ENCODE results near the gene MBD1.
A peak's percentile ranks its signal among the peaks of the same experiment; 100 is the strongest.
"Not testable (repeated sequence)": the region's sequence is repeated elsewhere in the genome, so short reads cannot be mapped to it uniquely, and the experiment has no call there.

MBD1 gene

GRCh38 chr18:50273203-50274043 lies 7.9 kb downstream of the MBD1 start:
- DNase-seq: no peak

DNA sequence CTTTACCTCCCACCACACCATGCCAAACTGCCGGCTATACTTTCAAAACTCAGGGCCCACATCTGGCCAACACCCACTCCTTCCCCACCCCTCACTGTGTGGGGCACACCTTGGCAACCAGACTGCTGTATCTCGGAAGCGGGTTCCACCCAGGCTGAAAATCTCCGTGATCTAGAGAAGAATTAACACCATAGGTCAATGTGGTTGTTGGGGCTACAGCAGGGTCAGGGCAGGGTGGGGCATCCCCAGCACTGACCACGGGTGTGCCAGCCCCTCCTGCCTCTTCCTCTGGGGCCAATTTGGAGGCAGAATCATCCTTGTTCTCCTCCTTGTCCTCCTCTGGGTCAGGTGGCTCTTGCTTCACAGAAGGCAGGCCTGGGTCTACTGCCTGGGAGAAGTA lies 8.8 kb downstream of the MBD1 start:
- DNase-seq: no peak

DNA sequence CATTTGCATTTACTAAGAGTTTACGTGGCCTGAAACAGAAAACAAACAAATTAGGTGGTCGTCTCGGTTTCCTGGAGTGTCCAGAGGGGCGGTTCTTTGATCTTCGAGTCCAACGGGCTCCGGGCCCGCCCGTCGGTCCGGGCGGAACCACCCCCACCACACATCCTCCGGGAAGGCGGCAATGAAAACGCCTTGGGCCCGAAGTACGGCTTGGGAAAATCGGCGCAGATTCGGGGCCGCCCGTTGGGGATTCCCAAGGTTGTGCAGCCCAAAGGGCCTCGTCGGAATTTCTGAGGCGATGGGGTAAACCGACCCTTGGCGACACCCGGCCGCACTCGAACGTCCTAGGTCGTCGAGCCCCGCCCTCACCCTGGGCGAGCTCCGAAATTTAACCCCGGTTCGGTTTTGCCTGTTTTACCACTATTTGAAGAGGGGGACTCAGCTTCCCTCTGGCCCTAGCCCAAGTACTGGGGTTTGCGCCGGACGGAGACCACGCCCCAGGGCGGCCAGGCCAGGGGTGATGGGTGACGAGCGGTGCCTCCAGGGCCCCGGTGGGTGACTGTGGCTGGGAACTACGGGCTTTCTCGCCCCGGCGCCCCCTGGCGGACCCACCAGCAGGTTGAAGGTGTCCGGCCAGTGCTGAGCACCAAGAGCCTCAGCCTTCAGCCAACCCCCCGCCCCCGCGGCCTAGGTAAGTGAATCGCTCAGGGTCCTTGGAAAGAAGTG lies 13.1 kb downstream of the MBD1 start:
- DNase-seq: peak; percentile 88

DNA sequence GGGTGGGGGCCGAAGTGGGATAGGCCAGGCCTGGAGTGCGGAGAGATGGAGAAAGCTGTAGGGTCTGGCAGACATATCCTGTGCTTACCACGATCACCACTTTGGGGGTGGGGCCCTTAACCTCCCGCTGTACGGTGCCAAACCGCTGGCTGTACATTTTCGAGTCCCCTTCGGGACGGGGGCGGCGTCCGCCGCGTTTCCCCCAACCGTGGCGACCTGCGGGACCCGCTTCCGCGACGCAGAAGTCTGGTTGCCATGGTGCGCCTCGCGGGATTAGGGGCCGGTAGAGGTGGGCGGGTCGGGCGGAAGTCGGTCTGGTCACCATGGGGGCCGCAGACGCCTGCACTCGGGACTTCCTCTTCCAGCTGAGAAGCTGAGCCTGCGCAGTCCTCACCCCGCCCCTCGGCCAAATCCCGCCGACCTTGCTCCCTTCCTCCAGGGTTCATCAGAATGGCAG lies 15.0 kb downstream of the MBD1 start, which contains the start of gene CFAP53:
Gene CFAP53, minus strand, starts transcription at position 248 of the 457 bp plus-strand sequence. Its CDS starts 91 bp downstream, at position 157.
- DNase-seq: peak; percentile 89

- no peak for DNase-seq
Measured at GRCh38 chr18:50262977-50263376, 18.3 kb downstream of the MBD1 start.

GRCh38 chr18:50250935-50251334 lies 30.4 kb downstream of the MBD1 start:
- DNase-seq: no peak

- DNase-seq: no peak
Measured at GRCh38 chr18:50249576-50249975, 31.7 kb downstream of the MBD1 start.

DNA sequence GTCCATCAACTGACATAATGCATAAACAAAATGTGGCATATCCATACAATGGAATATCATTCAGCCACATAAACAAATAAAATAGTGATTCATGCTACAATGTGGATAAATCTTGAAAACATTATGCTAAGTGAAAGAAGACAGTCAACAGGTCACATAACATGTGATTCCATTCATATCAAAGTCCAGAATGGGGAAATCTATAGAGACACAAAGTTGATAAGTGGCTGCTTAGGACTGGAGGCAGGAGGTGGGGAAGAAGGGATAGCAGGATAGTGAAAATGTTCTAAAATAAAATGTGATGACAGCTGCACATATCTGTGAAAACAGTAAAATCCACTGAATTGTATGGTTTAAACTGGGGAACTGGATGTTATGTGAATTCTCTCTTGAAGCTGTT lies 33.8 kb downstream of the MBD1 start:
- DNase-seq: no peak

DNA sequence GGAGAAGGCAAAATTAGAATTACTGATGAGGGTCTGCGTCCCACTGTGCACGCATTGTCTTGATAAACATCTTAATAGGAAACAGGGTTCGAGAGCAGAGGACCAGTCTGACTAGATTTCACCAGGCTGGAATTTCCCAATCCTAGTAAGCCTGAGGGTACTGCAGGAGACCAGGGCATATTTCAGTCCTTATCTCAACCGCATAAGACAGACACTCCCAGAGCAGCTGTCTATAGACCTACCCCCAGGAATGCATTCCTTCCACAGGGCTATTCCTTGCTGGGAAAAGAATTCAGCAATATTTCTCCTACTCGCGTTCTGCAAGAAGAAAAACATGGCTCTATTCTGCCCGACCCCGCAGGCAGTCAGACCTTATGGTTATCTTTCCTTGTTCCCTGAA lies 39.6 kb downstream of the MBD1 start:
- DNase-seq: not testable (repeated sequence)

DNA sequence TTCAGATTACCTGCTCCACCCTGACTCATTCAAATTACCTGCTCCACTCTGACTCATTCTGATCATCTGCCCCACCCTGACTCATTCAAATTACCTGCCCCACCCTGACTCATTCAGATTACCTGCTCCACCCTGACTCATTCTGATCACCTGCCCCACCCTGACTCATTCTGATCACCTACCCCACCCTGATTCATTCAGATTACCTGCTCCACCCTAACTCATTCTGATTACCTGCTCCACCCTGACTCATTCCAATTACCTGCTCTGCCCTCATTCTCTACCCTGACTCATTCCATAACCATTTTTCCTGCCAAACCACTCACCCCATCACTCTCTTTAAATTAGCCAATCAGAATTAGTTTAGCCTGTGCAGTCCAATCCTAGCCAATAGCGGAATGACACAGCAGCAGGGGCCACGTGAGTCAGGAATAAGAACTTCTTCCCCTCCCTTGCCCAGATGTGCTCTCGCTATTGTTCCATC lies 41.2 kb downstream of the MBD1 start:
- DNase-seq: no peak

DNA sequence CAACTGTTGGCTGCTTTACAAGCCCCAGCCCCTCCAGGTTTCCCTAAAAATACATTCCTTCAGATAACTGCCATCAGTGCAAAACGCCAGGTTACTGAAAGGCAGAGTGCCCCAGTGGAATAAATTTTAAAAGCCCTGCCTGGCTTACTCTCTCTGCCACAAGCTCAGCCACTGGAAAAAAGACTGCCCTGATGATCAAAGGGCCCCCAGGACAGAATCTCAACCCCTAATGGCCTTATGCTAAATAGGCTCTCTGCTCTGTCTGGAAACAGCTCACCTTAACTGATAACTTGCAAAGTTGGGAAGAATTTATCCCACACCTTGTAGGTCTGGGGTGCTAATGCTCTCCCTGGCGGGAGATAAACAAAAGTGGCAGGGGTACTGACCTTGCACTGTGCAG lies 48.9 kb downstream of the MBD1 start:
- DNase-seq: no peak

DNA sequence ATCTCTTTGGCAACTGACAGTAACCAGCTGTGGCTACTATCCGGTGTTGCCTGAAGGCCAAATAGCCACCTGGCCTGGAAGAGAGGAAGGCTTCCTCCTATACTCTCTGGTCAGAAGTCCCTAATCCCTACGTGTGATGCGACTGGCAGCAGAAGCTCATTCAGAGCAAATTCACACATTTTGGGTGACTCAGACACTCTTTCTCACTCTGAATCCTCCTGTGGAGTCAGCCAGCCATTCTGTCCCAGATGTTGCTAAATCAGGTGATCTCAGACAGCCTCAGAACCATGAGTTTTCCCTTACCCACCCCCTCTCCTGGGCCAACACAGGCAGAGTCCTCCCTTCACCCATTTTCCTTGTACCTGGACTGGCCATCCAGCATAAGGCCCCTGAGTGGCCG lies 49.7 kb downstream of the MBD1 start:
- DNase-seq: no peak

- DNase-seq: not testable (repeated sequence)
Measured at GRCh38 chr18:50220249-50220648, 61.1 kb downstream of the MBD1 start.

Data from 8988T (cell line).